ENCODE data around the gene ADORA2A. TPM values are rescaled to one million over a fixed set of nuclear protein-coding genes. Genes with fewer than 3 reads are reported as not detected.
A peak's percentile ranks its signal among the peaks of the same experiment; 100 is the strongest.

Gene ADORA2A
- total and polyA plus RNA-seq, 2 experiments from 2014 or later, result 0.54 to 0.64 TPM

DNA sequence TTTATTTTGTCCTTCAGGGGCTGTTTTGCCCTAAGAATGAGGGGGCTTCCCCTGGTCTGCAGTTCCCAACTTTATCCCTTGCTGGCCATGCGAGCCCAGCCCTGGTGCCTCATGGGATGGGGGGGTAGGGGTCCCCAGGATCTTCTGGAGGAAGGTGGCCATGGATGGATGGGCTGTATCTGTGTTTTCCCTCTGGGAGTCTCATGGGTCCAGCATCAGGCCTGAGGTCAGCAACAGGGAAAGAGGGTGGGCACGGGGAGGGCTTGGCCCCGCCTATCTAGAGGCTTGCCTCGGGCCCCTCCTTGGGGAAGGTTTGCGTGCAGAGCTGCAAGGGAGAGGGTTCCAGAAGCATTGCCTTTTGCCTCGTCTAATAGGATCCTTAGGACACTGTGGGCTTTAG, 10.8 kb upstream of the ADORA2A start:
- TF ChIP-seq EZH2 (IDR thresholded peaks at IDR 0.05; ENCODE audit: insufficient read depth, poor library complexity, severe bottlenecking) (no peak), EZH2phosphoT487 (IDR thresholded peaks at IDR 0.05; ENCODE audit: insufficient read depth, low read depth) (no peak)
- H3K9me2 ChIP-seq (ENCODE audit: insufficient read depth), result no peaks in the 10 kb centered on the region
- H3F3A ChIP-seq (ENCODE audit: insufficient read depth), result no peaks in the 10 kb centered on the region
- H3K36me3 ChIP-seq (ENCODE audit: low read depth), result no peaks in the 10 kb centered on the region; the same call in 1 of the 2 replicates
- no peak overlapping the region for H2AFZ ChIP-seq
- H3K4me1 ChIP-seq (ENCODE audit: insufficient read depth), result no peaks in the 10 kb centered on the region
- no peaks in the 10 kb centered on the region for H3K9me3 ChIP-seq (ENCODE audit: low read depth)
- no peaks in the 10 kb centered on the region for H3K27me3 ChIP-seq (replicated peaks; ENCODE audit: insufficient read depth)
- H3K4me2 ChIP-seq (ENCODE audit: unreplicated experiment), result no peak overlapping the region
- H3K27ac ChIP-seq, result no peak overlapping the region
- in situ Hi-C loops (cut with MboI), result loop anchor here (10.0 kb wide), 1 partner anchor 88 kb away; no protein-coding TSS in a partner anchor
- no peak for DNase-seq
- no peaks in the 10 kb centered on the region for H3K79me2 ChIP-seq (ENCODE audit: insufficient read depth)
- no peak overlapping the region for H3K9ac ChIP-seq
- H3K4me3 ChIP-seq, result no peak overlapping the region
- H4K20me1 ChIP-seq (ENCODE audit: insufficient read depth), result no peaks in the 10 kb centered on the region
- 73 to 78% methylated on average over 6 of the region's 6 CpGs for WGBS, 2 experiments (ENCODE audit: low coverage in 1 of 2, low lambda C conversion rate in 2 of 2, missing lambda C conversion rate in 2 of 2)

DNA sequence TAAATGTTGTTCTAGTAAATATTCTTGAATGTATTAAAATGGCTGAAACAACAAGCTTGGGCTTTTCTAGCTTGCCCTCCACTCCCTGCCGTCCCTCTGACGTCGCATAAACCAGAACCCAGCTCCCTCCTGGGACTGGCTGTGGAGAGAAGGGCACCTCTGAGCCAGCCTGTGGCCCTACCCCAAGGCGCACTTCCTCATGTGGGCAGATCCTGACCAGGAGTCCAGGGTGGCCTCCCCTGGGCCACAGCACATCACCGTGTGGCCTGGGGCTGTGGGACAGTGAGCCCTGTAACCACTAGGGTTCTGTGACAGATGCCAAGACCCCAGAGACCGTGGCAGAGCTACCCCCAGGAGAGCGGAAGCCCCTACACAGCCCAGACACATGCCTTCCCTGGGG, 10.2 kb upstream of the ADORA2A start:
- TF ChIP-seq EZH2phosphoT487 (IDR thresholded peaks at IDR 0.05; ENCODE audit: insufficient read depth, low read depth) (no peak), EZH2 (IDR thresholded peaks at IDR 0.05; ENCODE audit: insufficient read depth, poor library complexity, severe bottlenecking) (no peak)
- no peaks in the 10 kb centered on the region for H3K4me1 ChIP-seq (ENCODE audit: insufficient read depth)
- no peak overlapping the region for H3K9ac ChIP-seq
- H3K4me2 ChIP-seq (ENCODE audit: unreplicated experiment), result no peak overlapping the region
- in situ Hi-C loops (cut with MboI), result loop anchor here (10.0 kb wide), 1 partner anchor 88 kb away; no protein-coding TSS in a partner anchor
- no peaks in the 10 kb centered on the region for H3K9me3 ChIP-seq (ENCODE audit: low read depth)
- no peaks in the 10 kb centered on the region; the same call in 1 of the 2 replicates for H3K36me3 ChIP-seq (ENCODE audit: low read depth)
- no peaks in the 10 kb centered on the region for H3F3A ChIP-seq (ENCODE audit: insufficient read depth)
- H3K79me2 ChIP-seq (ENCODE audit: insufficient read depth), result no peaks in the 10 kb centered on the region
- H3K9me2 ChIP-seq (ENCODE audit: insufficient read depth), result no peaks in the 10 kb centered on the region
- WGBS, 2 experiments (ENCODE audit: low coverage in 1 of 2, low lambda C conversion rate in 2 of 2, missing lambda C conversion rate in 2 of 2), result 92 to 96% methylated on average over 7 of the region's 7 CpGs
- H4K20me1 ChIP-seq (ENCODE audit: insufficient read depth), result no peaks in the 10 kb centered on the region
- no peak for DNase-seq
- H3K4me3 ChIP-seq, result no peak overlapping the region
- no peaks in the 10 kb centered on the region for H3K27me3 ChIP-seq (replicated peaks; ENCODE audit: insufficient read depth)
- no peak overlapping the region for H2AFZ ChIP-seq
- no peak overlapping the region for H3K27ac ChIP-seq

- 84 to 91% methylated on average over 9 to 14 of the region's 16 CpGs for WGBS, 2 experiments (ENCODE audit: low coverage in 1 of 2, low lambda C conversion rate in 2 of 2, missing lambda C conversion rate in 2 of 2)
- H3K36me3 ChIP-seq (ENCODE audit: low read depth), result no peaks in the 10 kb centered on the region; the same call in 1 of the 2 replicates
- no peaks in the 10 kb centered on the region for H3F3A ChIP-seq (ENCODE audit: insufficient read depth)
- H4K20me1 ChIP-seq (ENCODE audit: insufficient read depth), result no peaks in the 10 kb centered on the region
- in situ Hi-C loops (cut with MboI), result loop anchor here (10.0 kb wide), 1 partner anchor 87 kb away; no protein-coding TSS in a partner anchor
- H3K4me2 ChIP-seq (ENCODE audit: unreplicated experiment), result no peak overlapping the region
- H2AFZ ChIP-seq, result no peak overlapping the region
- H3K79me2 ChIP-seq (ENCODE audit: insufficient read depth), result no peaks in the 10 kb centered on the region
- H3K4me1 ChIP-seq (ENCODE audit: insufficient read depth), result no peaks in the 10 kb centered on the region
- no peaks in the 10 kb centered on the region for H3K9me3 ChIP-seq (ENCODE audit: low read depth)
- peak; percentile 53 for DNase-seq
- H3K9ac ChIP-seq, result no peak overlapping the region
- no peaks in the 10 kb centered on the region for H3K27me3 ChIP-seq (replicated peaks; ENCODE audit: insufficient read depth)
- no peak overlapping the region for H3K27ac ChIP-seq
- H3K4me3 ChIP-seq, result no peak overlapping the region
- H3K9me2 ChIP-seq (ENCODE audit: insufficient read depth), result no peaks in the 10 kb centered on the region
- TF ChIP-seq EZH2phosphoT487 (IDR thresholded peaks at IDR 0.05; ENCODE audit: insufficient read depth, low read depth) (no peak), EZH2 (IDR thresholded peaks at IDR 0.05; ENCODE audit: insufficient read depth, poor library complexity, severe bottlenecking) (no peak)
These were observed 9.3 kb upstream of the ADORA2A start for GRCh38 chr22:24417901-24418641.

DNA sequence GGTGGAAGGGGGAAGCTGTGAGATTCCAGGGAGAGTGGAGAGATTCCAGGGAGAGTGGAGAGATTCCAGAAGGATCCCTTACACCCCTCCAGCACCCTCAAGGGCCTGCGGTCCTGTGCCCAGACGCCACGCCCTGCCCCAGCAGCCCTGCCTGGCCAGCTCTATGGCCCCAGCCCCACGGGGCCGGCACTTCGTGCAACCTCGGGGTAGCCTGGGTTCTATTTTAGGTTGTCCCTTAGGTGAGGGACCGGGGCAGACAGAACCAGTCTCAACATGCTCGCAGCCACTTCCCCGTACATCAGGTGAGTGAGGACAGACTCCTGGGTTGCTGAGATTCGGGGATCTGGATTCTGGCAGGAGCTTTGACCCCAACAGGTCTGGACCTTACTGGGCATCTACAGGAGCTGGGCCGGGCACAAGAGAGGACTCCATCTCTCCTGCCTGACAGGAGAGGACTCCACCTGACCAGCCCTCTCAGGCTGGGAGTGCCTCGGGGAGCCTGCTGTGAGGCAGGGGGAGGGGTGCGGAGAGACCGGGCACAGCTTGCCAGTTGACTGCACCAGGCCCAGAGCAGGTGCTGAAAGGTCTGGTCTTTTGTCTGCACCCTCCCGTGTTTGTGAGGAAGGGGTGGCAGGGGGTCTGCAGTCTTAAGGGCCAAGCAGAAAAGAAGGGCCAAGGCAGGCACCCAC, 8.5 kb upstream of the ADORA2A start:
- DNase-seq, result no peak
- Histone ChIP-seq H3F3A (ENCODE audit: insufficient read depth) (no peaks in the 10 kb centered on the region), H3K9ac (no peak overlapping the region), H3K9me3 (ENCODE audit: low read depth) (no peaks in the 10 kb centered on the region), H3K27me3 (replicated peaks; ENCODE audit: insufficient read depth) (no peaks in the 10 kb centered on the region), H3K36me3 (ENCODE audit: low read depth) (no peaks in the 10 kb centered on the region), H3K4me1 (ENCODE audit: insufficient read depth) (no peaks in the 10 kb centered on the region), H3K79me2 (ENCODE audit: insufficient read depth) (no peaks in the 10 kb centered on the region), H3K4me2 (ENCODE audit: unreplicated experiment) (no peak overlapping the region), H3K9me2 (ENCODE audit: insufficient read depth) (no peaks in the 10 kb centered on the region), H4K20me1 (ENCODE audit: insufficient read depth) (no peaks in the 10 kb centered on the region), H3K4me3 (no peak overlapping the region), H2AFZ (no peak overlapping the region), H3K27ac (no peak overlapping the region)
- TF ChIP-seq EZH2phosphoT487 (IDR thresholded peaks at IDR 0.05; ENCODE audit: insufficient read depth, low read depth), result no peak
- no peak for TF ChIP-seq EZH2 (IDR thresholded peaks at IDR 0.05; ENCODE audit: insufficient read depth, poor library complexity, severe bottlenecking)
- in situ Hi-C loops (cut with MboI), result loop anchor here (10.0 kb wide), 1 partner anchor 86 kb away; no protein-coding TSS in a partner anchor
- WGBS, 2 experiments (ENCODE audit: low coverage in 1 of 2, low lambda C conversion rate in 2 of 2, missing lambda C conversion rate in 2 of 2), result 65 to 66% methylated on average over 16 of the region's 16 CpGs
